ENCODE data around the gene RRM1.
"Not testable (repeated sequence)": the region's sequence is repeated elsewhere in the genome, so short reads cannot be mapped to it uniquely, and the experiment has no call there.

Gene RRM1

GRCh38 chr11:4084406-4085125 is 10.0 kb upstream of the RRM1 start:
- DNase-seq, result no peak

- DNase-seq, result no peak
Observed at GRCh38 chr11:4085575-4085974, 9.0 kb upstream of the RRM1 start.

GRCh38 chr11:4086575-4087353 is 7.8 kb upstream of the RRM1 start:
- no peak for DNase-seq

- DNase-seq, result no peak
Observed at GRCh38 chr11:4087551-4087950, 7.0 kb upstream of the RRM1 start.

GRCh38 chr11:4090258-4090657 is 4.3 kb upstream of the RRM1 start:
- DNase-seq, result peak; percentile 51

GRCh38 chr11:4092026-4092425 is 2.6 kb upstream of the RRM1 start:
- no peak for DNase-seq

- DNase-seq, result no peak
Observed at GRCh38 chr11:4093519-4094347, 866 bp upstream of the RRM1 start.

- no peak for DNase-seq
Observed at GRCh38 chr11:4095509-4096230, 1.1 kb downstream of the RRM1 start.

GRCh38 chr11:4098026-4098621 is 3.5 kb downstream of the RRM1 start:
- DNase-seq, result no peak

GRCh38 chr11:4102711-4103110 is 8.1 kb downstream of the RRM1 start:
- DNase-seq, result no peak

GRCh38 chr11:4103269-4103668 is 8.7 kb downstream of the RRM1 start:
- DNase-seq, result no peak

GRCh38 chr11:4105916-4106315 is 11.3 kb downstream of the RRM1 start:
- no peak for DNase-seq

- no peak for DNase-seq
Observed at GRCh38 chr11:4111834-4112233, 17.2 kb downstream of the RRM1 start.

GRCh38 chr11:4115128-4115527 is 20.5 kb downstream of the RRM1 start:
- DNase-seq, result no peak

- DNase-seq, result no peak
Observed at GRCh38 chr11:4118107-4118506, 23.5 kb downstream of the RRM1 start.

- DNase-seq, result no peak
Observed at GRCh38 chr11:4123218-4123617, 28.6 kb downstream of the RRM1 start.

GRCh38 chr11:4125141-4125540 is 30.5 kb downstream of the RRM1 start:
- no peak for DNase-seq

- no peak for DNase-seq
Observed at GRCh38 chr11:4127357-4127756, 32.8 kb downstream of the RRM1 start.

- DNase-seq, result not testable (repeated sequence)
Observed at GRCh38 chr11:4130219-4130618, 35.6 kb downstream of the RRM1 start.

- no peak for DNase-seq
Observed at GRCh38 chr11:4134806-4135205, 40.2 kb downstream of the RRM1 start.

- DNase-seq, result no peak
Observed at GRCh38 chr11:4138497-4138896, 43.9 kb downstream of the RRM1 start.

GRCh38 chr11:4140067-4140636 is 45.6 kb downstream of the RRM1 start:
- no peak for DNase-seq

Measured in activated effector memory CD4-positive, alpha-beta T cell treated with Interleukin-2 at 50 U/mL for 16 hours (primary cell).